DMS79 (cell line): Measurements from ENCODE around the gene CCSER1.
"Not testable (repeated sequence)": the region's sequence is repeated elsewhere in the genome, so short reads cannot be mapped to it uniquely, and the experiment has no call there.

Experiments used
- DNase-seq: peaks from one replicate; lab custom pipeline; 2025; lab: John Stamatoyannopoulos, UW

The CCSER1 gene

GRCh38 chr4:91590260-91590659, 1463.1 kb downstream of the CCSER1 start:
- no peak for DNase-seq

GRCh38 chr4:91592125-91592524, 1464.9 kb downstream of the CCSER1 start:
- no peak for DNase-seq

- no peak for DNase-seq
Observed at GRCh38 chr4:91596718-91597117, 1469.5 kb downstream of the CCSER1 start.

- no peak for DNase-seq
Observed at GRCh38 chr4:91598696-91599095, 1471.5 kb downstream of the CCSER1 start.

GRCh38 chr4:91600301-91600700, 1473.1 kb downstream of the CCSER1 start:
- no peak for DNase-seq

GRCh38 chr4:91601401-91601800, 1474.2 kb downstream of the CCSER1 start:
- DNase-seq: no peak

GRCh38 chr4:91611782-91612181, 1484.6 kb downstream of the CCSER1 start:
- no peak for DNase-seq

GRCh38 chr4:91620952-91621351, 1493.8 kb downstream of the CCSER1 start:
- DNase-seq: no peak

- DNase-seq: no peak
Observed at GRCh38 chr4:91621446-91621845, 1494.3 kb downstream of the CCSER1 start.

- DNase-seq: no peak
Observed at GRCh38 chr4:91622925-91623602, 1495.9 kb downstream of the CCSER1 start.

- not testable (repeated sequence) for DNase-seq
Observed at GRCh38 chr4:91623603-91623967, 1496.4 kb downstream of the CCSER1 start.

GRCh38 chr4:91630054-91630453, 1502.9 kb downstream of the CCSER1 start:
- no peak for DNase-seq

- DNase-seq: no peak
Observed at GRCh38 chr4:91630764-91631163, 1503.6 kb downstream of the CCSER1 start.

GRCh38 chr4:91631335-91631734, 1504.1 kb downstream of the CCSER1 start:
- DNase-seq: no peak

GRCh38 chr4:91636083-91636482, 1508.9 kb downstream of the CCSER1 start:
- no peak for DNase-seq
